ENCODE data around the gene HIPK2. TPM values are rescaled to one million over a fixed set of nuclear protein-coding genes. Genes with fewer than 3 reads are reported as not detected.

Gene HIPK2
- total RNA-seq, 1 donor = 7.3 TPM

DNA sequence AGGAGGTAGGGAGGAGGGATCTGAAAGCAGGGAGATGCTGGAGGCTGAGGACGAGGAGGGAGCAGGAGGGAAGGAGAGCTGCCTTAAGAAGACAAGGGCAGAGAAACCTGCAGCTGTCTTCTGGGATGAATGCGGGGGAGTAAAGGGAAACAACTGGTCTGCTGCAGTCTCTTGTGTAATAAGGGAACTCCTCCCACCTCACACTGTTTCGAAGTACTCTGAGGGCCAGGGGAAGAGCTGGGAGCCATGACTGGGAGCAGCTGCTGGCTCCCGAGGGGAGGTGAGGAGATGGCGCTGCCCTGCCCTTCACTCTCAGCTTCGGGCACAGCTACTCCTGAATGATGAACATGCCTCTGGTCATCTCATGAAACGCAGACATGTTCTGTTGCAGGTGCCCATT, 189.2 kb downstream of the HIPK2 start:
- H3K4me3 ChIP-seq (ENCODE audit: low read depth, low read length) = no peak overlapping the region
- peak; percentile 91 for DNase-seq (ENCODE audit: low read depth)
- TF ChIP-seq CTCF (IDR thresholded peaks at IDR 0.05; ENCODE audit: insufficient read depth, low read depth, low read length) = no peak

GRCh38 chr7:139587535-139587934, 190.3 kb downstream of the HIPK2 start:
- no peak overlapping the region for H3K4me3 ChIP-seq (ENCODE audit: low read depth, low read length)
- DNase-seq (ENCODE audit: low read depth) = no peak
- TF ChIP-seq CTCF (IDR thresholded peaks at IDR 0.05; ENCODE audit: insufficient read depth, low read depth, low read length) = no peak

GRCh38 chr7:139586286-139586685, 191.5 kb downstream of the HIPK2 start:
- DNase-seq (ENCODE audit: low read depth) = no peak
- no peak overlapping the region for H3K4me3 ChIP-seq (ENCODE audit: low read depth, low read length)
- no peak for TF ChIP-seq CTCF (IDR thresholded peaks at IDR 0.05; ENCODE audit: insufficient read depth, low read depth, low read length)

DNA sequence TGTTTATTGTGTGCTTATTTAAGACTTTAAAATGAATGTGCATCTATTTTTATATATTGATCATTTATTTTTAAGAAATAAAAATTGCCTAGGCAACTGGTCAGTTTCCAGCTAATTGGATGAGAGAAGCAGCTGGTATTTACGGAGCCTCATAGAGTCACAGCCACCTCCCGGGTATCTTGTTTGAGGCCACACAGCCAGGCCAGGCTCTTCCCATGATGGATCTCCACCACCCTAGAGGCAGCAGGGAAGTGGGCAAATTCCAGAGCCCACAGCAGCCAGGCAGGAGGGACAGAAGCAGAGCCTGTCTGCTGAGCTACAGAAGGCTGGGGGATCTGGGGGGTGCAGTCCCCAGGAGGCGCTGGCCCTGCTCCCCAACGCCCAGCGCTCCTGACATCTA, 192.8 kb downstream of the HIPK2 start:
- no peak for TF ChIP-seq CTCF (IDR thresholded peaks at IDR 0.05; ENCODE audit: insufficient read depth, low read depth, low read length)
- no peak for DNase-seq (ENCODE audit: low read depth)
- H3K4me3 ChIP-seq (ENCODE audit: low read depth, low read length) = no peak overlapping the region

DNA sequence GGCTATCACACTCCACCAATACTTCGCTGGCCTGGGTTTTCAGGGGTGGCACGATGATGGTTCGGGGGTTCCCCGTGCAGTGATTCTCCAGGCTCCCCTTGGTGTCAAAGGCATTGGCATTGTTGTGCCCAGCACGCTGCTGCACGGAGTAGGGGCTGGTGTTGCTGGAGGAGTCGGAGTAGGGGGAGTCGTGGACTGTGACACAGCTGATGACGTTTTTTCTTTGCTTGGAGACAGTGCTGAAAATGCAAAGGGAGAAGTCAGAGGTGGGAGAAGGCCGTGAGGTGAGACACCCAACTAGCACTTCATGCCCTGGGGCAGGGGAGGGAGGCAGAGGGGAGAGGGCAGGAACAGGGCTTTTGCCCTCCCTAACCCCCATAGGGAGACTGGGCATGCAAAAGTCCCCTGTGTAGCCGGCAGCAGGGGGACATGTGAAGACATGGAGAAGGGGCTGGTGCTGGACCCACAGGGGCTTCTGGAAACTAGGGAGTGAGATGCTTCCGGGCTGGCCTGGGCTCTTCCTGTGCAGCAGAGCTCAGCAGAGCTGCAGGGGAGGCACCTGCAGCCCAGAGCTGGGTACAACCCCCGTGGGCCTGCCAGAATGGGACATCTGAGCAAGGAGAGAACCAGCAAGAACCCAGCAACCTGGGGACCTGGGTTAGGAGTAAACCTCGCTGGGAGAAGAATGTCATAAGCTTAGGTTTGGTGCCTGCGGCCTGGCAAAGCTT, 193.8 kb downstream of the HIPK2 start:
- no peak for TF ChIP-seq CTCF (IDR thresholded peaks at IDR 0.05; ENCODE audit: insufficient read depth, low read depth, low read length)
- no peak for DNase-seq (ENCODE audit: low read depth)
- no peak overlapping the region for H3K4me3 ChIP-seq (ENCODE audit: low read depth, low read length)

GRCh38 chr7:139582671-139583155, 195.1 kb downstream of the HIPK2 start:
- no peak for TF ChIP-seq CTCF (IDR thresholded peaks at IDR 0.05; ENCODE audit: insufficient read depth, low read depth, low read length)
- H3K4me3 ChIP-seq (ENCODE audit: low read depth, low read length) = no peak overlapping the region
- no peak for DNase-seq (ENCODE audit: low read depth)

Data from fibroblast of villous mesenchyme (primary cell).